Purkinje cell (primary cell): ENCODE data around the gene CNTRL. TPM values are rescaled to one million over a fixed set of nuclear protein-coding genes. Genes with fewer than 3 reads are reported as not detected.

ENCODE experiments used
- polyA plus RNA-seq: library from polyadenylated mRNA; unstranded; fragments of >200 nt; fragmentation: Nextera tagmentation; gene quantifications from 2 replicates; pipeline ENCODE4 v1.2.1, GENCODE V29; 2014

Gene CNTRL
- 2.4 and 4.2 TPM in 2 replicates for polyA plus RNA-seq

GRCh38 chr9:121074370-121075250, at the start of gene CNTRL:
TSS of gene CNTRL (plus strand) at chr9:121074955. CDS start at chr9:121088327, 13,372 bp downstream.

GRCh38 chr9:121050128-121050988, 24.4 kb upstream of the CNTRL start, which contains the start of gene C5:
TSS of gene C5 (minus strand) at chr9:121050275. CDS start at chr9:121050246, 29 bp downstream.

DNA sequence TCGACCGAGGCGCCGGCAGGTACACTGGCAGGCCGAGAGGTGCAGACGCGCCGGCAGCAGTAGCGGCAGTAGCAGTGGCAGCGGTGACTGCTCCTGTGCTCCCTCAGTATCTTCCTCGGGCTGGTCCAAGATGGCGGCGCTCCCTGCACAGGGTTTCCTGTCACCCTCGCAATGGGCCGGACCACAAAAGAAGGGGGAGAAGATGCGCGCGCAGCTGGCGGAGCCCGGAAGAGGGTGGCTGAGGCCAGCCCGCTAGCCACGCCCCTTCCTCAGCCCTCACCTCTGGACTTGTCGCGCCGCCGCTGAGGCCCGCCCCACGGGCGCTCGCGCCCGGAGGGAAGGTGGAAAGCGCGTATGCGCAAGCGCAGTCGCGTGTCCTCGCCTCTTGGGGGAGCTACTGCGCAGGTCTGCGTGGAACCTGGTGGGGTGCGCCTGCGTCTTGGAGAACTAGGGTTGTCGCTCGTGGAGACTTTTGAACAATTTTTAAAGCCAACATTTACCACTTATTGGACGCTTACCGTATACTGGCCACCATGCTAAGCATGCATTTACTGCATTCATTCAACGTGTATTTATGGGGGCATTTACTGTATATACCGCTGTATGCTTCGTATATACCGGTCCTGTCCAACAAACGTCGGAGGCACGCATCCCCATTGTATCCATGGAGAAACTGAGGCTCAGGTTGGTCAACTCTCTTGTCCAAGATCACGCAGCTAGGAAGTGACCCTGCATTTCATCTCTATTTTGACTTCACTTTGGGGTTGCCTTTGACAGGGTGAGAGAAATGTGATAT, 127.2 kb downstream of the CNTRL start, which contains the start of gene RAB14:
TSS of gene RAB14 (minus strand) at position 132 of the 796 bp plus-strand sequence. CDS start 8,457 bp downstream, outside the sequence.

Other genes with a start within 250 kb of the CNTRL start
- 12.6 and 13.6 TPM in 2 replicates for gene PSMD5, start 232.0 kb upstream of the CNTRL start, polyA plus RNA-seq
- 0.07 TPM in 1 of 2 replicates, not detected in the other for gene PHF19, start 197.8 kb upstream of the CNTRL start, polyA plus RNA-seq
- gene TRAF1, start 148.2 kb upstream of the CNTRL start, polyA plus RNA-seq = not detected in 2 replicates
- 0.44 and 0.50 TPM in 2 replicates for gene C5, start 24.7 kb upstream of the CNTRL start, polyA plus RNA-seq
- 81.3 and 91.1 TPM in 2 replicates for gene RAB14, start 126.9 kb downstream of the CNTRL start, polyA plus RNA-seq
- 7.9 and 8.9 TPM in 2 replicates for gene GSN, start 193.2 kb downstream of the CNTRL start, polyA plus RNA-seq